RWPE2 (cell line): ENCODE data around the gene KRT9.
"Not testable (repeated sequence)": the region's sequence is repeated elsewhere in the genome, so short reads cannot be mapped to it uniquely, and the experiment has no call there.

Experiments
- ATAC-seq: fragments of 200-7000 bp; cut with Tn5 transposase; 3 replicates; pipeline ENCODE4 v1.9.1; 2021; ENCODE audit warnings: low read depth
- DNase-seq: peaks from one replicate; pipeline ENCODE4 v3.0.0-alpha.2; 2020; ENCODE audit warnings: low spot score
- H3K27ac ChIP-seq: fragments of 450-650 bp; 2 replicates; pipeline ENCODE4 v1.5.1; 2017; ENCODE audit warnings: mild to moderate bottlenecking; ENCODE audit not compliant: poor library complexity, severe bottlenecking
- H3K27me3 ChIP-seq: fragments of 250-450 bp; sonication (Bioruptor Pico); 2 replicates; pipeline ENCODE4 v1.5.1; 2021; ENCODE audit warnings: mild to moderate bottlenecking, moderate library complexity; ENCODE audit not compliant: insufficient read depth, poor library complexity, severe bottlenecking
- H3K36me3 ChIP-seq: fragments of 250-450 bp; sonication (Bioruptor Pico); 2 replicates; pipeline ENCODE4 v1.5.1; 2020; ENCODE audit warnings: low read depth, mild to moderate bottlenecking, moderate library complexity
- H3K4me1 ChIP-seq: fragments of 250-450 bp; sonication (Bioruptor Pico); 2 replicates; pipeline ENCODE4 v1.5.1; 2021; ENCODE audit warnings: mild to moderate bottlenecking, moderate library complexity; ENCODE audit not compliant: insufficient read depth, poor library complexity, severe bottlenecking
- H3K4me3 ChIP-seq: fragments of 250-450 bp; sonication (Bioruptor Pico); 2 replicates; pipeline ENCODE4 v1.5.1; 2021; ENCODE audit warnings: mild to moderate bottlenecking, moderate library complexity; ENCODE audit not compliant: severe bottlenecking
- H3K9me3 ChIP-seq: fragments of 250-450 bp; sonication (Bioruptor Pico); 2 replicates; pipeline ENCODE4 v1.5.1; 2021; ENCODE audit warnings: mild to moderate bottlenecking, moderate library complexity; ENCODE audit not compliant: severe bottlenecking
- TF ChIP-seq, protein P1 (sequence below): fragments of 450-650 bp; IDR thresholded peaks from one replicate; pipeline ENCODE4 v1.5.1; 2017; ENCODE audit warnings: mild to moderate bottlenecking, moderate library complexity; ENCODE audit not compliant: poor library complexity, severe bottlenecking

KRT9 gene

GRCh38 chr17:41586863-41587495, 15.1 kb upstream of the KRT9 start, which contains the start of gene KRT14:
Gene KRT14, minus strand, starts transcription at chr17:41586895. Its CDS starts 61 bp downstream, at chr17:41586834.
- H3K36me3 ChIP-seq = peaks cover 41% of the 10 kb centered on the region
- ATAC-seq = peak; percentile 59
- peak within 1 kb of the TSS; percentile 45 for H3K4me3 ChIP-seq
- DNase-seq = peak; percentile 91
- no peaks in the 10 kb centered on the region for H3K27me3 ChIP-seq
- peaks cover 4% of the 10 kb centered on the region for H3K4me1 ChIP-seq
- no peaks in the 10 kb centered on the region for H3K9me3 ChIP-seq
- TF ChIP-seq, protein P1, sequence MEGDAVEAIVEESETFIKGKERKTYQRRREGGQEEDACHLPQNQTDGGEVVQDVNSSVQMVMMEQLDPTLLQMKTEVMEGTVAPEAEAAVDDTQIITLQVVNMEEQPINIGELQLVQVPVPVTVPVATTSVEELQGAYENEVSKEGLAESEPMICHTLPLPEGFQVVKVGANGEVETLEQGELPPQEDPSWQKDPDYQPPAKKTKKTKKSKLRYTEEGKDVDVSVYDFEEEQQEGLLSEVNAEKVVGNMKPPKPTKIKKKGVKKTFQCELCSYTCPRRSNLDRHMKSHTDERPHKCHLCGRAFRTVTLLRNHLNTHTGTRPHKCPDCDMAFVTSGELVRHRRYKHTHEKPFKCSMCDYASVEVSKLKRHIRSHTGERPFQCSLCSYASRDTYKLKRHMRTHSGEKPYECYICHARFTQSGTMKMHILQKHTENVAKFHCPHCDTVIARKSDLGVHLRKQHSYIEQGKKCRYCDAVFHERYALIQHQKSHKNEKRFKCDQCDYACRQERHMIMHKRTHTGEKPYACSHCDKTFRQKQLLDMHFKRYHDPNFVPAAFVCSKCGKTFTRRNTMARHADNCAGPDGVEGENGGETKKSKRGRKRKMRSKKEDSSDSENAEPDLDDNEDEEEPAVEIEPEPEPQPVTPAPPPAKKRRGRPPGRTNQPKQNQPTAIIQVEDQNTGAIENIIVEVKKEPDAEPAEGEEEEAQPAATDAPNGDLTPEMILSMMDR = no peak
- H3K27ac ChIP-seq = peak within 1 kb of the TSS; percentile 95

DNA sequence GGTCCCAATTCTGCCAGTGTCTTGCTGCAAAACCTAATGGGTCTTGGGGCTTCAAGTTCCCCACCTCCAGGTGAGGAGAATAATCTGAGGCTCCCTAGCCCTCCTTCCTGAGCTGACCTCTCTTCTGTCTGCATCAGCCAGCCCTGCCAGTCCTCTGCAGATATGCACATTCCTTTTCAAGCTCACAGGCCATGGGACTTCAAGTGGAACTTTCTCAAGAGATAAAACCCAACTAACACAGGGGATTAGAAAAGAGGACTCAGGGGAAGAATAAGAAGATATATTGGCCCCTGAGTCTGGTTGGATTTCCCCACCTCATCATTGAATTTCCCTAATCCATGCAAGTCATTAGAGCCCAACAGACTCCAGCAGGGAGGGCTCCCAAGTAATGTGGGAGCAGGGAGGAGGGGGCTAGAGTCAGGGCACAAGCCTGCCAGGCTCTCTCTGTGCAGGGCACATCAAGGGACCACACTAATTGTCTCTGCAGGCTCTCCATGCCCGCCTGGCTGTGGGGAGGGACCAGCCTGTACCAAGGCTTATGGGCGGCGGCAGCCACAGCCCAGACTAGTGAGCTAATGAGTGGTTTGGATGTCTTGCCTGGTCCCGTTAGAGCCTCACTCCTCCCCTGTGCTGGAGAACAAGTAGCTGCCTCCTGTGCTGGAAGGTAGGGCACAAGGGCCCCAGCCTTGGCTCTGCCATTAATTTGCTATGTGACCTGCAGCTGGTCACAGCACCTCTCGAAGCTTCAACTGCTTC, 13.6 kb upstream of the KRT9 start:
- DNase-seq = no peak
- Histone ChIP-seq H3K9me3 (no peaks in the 10 kb centered on the region), H3K4me1 (peaks cover 16% of the 10 kb centered on the region), H3K4me3 (peak overlapping the region; percentile 45), H3K27ac (peak overlapping the region; percentile 95), H3K27me3 (no peaks in the 10 kb centered on the region), H3K36me3 (peaks cover 46% of the 10 kb centered on the region)
- TF ChIP-seq, protein P1 = no peak
- ATAC-seq = no peak

GRCh38 chr17:41584331-41584927, 12.6 kb upstream of the KRT9 start:
- not testable (repeated sequence) for H3K27me3 ChIP-seq, ATAC-seq, H3K9me3 ChIP-seq, DNase-seq
- peak overlapping the region; percentile 95 for H3K27ac ChIP-seq
- peaks cover 46% of the 10 kb centered on the region for H3K36me3 ChIP-seq
- H3K4me1 ChIP-seq = peaks cover 22% of the 10 kb centered on the region
- H3K4me3 ChIP-seq = peak overlapping the region; percentile 45

DNA sequence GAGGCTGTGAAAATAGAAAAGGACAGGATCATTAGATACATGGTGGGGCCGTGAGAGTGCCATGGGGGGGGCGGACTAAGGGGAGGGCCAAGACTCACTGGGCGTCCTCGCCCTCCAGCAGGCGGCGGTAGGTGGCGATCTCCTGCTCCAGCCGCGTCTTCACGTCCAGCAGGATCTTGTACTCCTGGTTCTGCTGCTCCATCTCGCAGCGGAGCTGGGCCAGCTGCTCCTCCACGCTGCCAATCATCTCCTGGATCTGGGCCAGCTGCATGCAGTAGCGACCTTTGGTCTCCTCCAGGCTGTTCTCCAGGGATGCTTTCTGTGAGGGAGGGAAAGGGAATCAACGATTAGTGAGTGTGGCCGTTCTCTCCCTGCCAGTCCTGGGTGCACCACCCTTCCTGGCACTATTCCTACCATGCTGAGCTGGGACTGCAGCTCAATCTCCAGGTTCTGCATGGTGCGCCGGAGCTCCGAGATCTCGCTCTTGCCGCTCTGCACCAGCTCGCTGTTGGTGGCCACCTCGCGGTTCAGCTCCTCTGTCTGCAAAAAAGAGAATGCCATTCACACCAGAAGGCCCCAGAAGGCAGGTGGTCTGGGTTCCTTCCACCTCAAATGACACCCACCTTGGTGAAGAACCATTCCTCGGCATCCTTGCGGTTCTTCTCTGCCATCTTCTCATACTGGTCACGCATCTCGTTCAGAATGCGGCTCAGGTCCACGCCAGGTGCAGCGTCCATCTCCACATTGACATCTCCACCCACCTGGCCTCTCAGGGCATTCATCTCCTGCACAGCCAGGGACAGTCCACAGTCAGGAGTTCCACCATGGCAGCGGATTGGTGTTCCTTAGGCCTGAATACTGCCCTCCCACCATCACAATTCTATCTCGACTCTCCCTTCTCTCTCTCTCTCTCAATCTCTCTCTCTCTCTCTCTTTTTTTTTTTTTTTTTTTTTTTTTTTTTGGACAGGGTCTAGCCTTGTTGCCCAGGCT, 11.6 kb upstream of the KRT9 start:
- ATAC-seq = no peak

DNA sequence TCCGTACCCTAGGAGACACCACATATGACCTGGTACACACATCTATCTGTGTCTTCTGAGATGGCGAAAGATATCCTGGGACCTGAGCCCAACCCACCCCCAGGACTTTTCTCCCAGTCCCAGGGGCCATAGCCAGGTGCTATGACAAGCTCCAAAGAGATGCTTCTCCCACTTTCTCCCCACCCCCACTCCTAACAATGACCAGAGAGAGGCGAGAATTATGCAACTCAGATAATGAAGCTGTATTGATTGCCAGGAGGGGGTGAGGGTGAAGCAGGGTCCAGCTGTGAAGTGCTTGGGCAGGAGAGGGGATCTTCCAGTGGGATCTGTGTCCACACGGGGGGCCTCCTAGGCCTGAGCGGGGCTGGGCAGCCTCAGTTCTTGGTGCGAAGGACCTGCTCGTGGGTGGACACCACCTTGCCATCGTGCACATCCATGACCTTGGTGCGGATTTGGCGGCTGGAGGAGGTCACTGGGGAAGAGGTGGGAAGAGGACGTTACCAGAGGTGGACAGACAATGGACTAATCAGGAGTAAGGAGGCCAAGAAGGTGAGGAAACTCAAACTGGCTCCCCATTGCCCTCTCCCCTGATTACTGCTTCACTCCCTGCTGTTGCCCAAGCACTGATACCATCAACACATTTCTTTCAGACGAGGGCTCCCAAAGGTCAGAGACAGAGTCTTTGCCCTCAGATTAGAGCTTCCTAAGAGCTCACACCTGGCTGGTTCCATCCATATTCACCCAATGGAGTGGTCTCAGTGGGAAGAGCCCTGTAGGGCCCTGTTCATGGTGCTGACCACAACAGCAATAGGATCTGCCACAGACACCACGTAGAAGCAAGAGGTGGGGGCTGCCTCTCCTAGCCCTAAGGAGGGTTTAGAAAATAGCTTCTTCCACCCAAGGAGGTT, 10.5 kb upstream of the KRT9 start:
- H3K4me1 ChIP-seq = peaks cover 19% of the 10 kb centered on the region
- H3K9me3 ChIP-seq, DNase-seq, ATAC-seq, H3K4me3 ChIP-seq, H3K27me3 ChIP-seq: not testable (repeated sequence)
- peaks cover 46% of the 10 kb centered on the region for H3K36me3 ChIP-seq
- peak overlapping the region; percentile 95 for H3K27ac ChIP-seq

More for the DNA sequence above, 11.6 kb upstream of the KRT9 start:
- DNase-seq = no peak
- Histone ChIP-seq H3K27ac (peak overlapping the region; percentile 95), H3K9me3 (no peaks in the 10 kb centered on the region), H3K4me1 (peaks cover 22% of the 10 kb centered on the region), H3K4me3 (no peak overlapping the region), H3K36me3 (peaks cover 46% of the 10 kb centered on the region), H3K27me3 (no peaks in the 10 kb centered on the region)
- TF ChIP-seq, protein P1 = no peak
